Suppressor macrophage treated with lipopolysaccharide for 4 hours (primary cell): ENCODE measurements around the gene ST8SIA2.

Experiments
- DNase-seq: peaks from one replicate; pipeline ENCODE4 v3.0.0-alpha.2; 2020

ST8SIA2 gene

DNA sequence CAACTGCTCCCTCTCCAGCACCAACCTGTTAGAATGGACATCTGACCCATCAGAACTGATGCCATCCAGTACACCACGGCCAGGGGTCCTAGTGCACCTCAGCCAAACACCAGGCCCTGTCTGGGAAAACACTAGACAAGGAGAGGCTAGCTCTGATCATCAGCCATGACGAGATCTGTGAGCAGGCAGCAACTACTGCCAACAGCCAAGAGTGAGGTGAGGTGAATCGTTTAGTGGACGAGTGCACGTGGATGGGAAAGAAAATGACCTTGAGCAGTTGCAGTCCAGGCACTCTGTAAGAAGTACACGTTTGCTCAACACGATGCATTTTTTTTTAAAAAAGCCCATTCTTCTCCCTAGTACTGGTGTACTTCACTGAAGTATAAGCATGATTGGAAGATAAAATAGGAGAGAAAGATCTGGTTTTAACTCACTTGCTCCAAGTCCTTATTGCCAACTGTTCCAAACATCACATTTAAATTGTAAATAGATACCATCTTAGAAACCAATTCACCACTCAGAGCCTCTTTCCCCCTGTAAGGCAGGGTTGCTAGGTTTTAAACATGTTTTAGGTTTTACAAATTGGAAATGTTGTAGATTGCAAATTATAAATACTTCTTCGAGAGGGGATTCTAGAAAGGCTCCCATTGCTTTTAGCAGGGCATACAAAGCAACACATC lies 5.7 kb downstream of the ST8SIA2 start:
- no peak for DNase-seq

DNA sequence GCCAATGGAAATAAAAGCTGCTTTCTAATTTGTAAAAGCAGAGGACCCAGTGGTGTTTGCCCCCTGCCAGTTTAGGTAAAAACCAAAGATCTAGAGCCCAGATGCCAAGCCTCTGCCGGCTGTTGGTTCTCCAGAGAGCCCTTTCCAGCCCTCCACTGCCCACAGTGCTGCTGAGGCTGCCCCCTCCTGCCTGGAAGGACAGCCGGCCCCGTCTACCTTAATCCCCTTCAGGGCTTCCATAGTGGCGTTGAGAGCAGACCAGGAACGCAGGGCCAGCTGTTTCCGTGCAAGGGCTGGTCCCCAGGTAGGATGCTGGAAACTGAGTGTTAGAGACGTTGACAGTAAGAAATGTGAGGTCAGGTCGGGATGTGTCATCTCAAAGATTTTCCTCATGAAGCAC lies 6.9 kb downstream of the ST8SIA2 start:
- no peak for DNase-seq

DNA sequence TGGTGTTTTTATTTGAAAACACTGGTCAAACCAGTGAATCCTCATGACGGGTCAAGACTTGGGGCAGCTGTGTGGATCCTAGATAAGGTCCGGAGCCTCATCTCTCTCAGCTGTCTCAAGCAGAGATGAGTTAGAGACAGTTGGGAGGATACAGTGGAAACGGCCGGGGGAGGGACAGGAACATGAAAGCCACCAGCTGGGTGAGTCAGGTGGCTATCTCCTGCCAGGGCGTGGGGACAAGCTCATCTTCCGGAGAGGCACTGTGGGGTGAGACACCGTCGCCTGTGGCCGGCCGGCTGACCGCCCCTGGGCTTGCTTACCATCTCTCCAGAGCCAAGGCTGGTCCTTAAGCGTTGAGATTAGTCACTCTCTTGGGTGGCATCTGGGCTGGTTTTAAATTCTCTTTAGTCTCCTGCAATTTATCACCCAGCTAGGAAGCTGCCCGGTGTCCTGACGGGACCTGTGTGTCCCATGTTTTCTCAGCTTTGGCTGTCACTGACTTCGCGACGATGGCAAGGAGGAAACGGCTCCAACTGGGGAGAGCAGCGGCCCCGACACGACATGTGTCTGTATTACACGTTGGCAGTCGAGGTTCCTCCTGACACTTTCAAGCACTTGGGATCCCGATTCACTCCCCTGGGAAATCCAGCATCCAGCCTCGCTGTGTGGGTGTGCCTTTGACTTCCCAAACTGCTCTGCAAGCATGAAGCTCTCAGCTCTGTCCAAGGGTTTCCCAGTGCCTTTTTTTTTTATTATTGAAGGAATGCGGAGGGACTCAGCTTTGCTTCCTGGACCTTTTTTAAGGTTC lies 7.5 kb downstream of the ST8SIA2 start:
- no peak for DNase-seq

DNA sequence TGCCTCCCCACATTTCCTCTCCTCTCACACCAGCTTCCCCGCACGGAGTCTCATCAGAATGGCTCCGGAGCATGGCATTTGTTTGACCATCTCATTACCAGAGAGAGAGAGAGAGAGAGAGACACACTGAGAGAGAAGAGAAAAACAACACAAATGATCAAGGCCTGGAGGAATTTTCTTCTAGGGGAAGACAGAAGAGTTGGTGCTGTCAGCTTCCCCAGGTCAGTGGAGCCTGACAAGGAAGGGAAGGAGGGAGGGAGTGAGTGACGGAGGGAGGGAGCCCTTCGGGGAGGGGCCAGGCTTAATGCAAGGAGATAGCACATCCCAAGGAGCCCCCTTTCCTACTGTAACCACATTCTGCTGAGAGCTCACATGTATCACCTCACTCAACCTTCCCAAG lies 9.1 kb downstream of the ST8SIA2 start:
- no peak for DNase-seq

DNA sequence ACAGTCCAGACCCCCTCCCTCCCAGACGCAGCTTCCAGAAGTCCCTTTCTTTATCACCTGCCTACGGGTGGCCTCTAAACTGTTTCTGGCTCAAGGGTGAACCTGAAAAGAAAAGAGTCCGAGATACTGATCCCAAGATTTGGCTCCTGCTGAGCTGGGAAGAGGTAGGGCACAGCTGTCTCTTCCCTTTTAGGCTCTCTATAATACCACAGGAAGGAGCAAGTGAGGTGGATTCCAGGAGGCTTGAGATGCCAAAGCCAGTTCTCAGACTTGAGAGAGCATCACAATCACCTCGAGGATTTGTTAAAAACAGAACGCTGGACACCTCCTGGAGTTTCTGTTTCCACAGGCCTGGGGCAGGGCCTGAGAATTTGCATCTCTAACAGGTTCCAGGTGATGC lies 12.3 kb downstream of the ST8SIA2 start:
- no peak for DNase-seq

DNA sequence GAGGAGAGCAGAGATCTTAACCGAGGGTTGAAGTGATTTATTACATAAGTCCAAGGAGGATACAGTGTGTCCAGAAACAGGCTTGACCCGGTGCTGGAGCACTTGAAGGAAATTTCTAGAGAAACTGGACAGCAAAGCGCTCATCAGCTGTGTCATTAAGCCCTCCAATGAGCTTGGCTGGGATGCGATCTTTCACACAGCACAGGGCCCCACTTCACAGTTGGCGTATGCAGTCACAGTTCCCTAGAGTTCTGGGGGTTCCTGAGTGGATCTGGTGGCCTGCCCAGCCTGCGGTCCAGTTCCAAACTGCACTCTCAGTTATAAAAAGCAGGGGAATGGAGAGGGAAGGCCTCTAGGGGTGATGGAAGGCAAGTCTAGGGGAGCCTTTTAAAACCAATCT lies 13.6 kb downstream of the ST8SIA2 start:
- no peak for DNase-seq

DNA sequence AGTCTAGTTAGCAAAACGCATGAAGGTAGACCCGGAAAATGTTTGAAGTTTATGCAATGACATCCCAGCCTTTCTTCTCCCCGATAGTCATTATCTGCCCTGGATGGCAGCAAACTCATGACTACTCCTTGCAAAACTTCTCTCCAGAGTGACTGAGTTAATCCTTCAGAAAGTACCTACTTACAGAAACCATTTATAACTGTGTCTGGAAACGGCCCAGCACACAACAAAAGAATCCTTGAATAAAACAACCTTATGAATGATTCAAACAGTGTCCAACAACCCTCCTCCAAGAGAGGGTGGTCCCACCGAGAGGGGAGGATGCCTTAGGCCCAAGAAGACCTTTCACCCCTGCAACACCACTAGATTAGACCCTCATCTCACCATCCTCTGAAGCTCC lies 14.2 kb downstream of the ST8SIA2 start:
- no peak for DNase-seq

DNA sequence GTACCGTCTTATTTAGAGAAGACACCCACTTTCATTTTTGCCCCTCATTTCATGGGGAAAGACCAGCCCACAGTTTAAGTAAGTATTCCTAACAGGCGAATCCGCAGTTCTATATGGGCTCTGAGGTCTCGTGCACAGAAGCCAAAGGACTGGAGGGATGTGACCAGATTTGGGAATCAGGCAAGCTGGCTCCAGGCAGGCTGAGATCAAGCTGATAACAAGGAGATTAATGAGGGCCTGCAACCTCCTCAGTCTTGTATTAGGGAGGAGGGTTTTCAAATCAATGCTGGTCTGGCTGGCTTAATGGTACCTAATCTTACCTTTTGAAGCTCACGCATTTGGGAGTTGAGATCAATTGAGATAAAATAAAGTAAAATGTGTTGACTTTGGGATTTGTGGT lies 15.3 kb downstream of the ST8SIA2 start:
- no peak for DNase-seq

DNA sequence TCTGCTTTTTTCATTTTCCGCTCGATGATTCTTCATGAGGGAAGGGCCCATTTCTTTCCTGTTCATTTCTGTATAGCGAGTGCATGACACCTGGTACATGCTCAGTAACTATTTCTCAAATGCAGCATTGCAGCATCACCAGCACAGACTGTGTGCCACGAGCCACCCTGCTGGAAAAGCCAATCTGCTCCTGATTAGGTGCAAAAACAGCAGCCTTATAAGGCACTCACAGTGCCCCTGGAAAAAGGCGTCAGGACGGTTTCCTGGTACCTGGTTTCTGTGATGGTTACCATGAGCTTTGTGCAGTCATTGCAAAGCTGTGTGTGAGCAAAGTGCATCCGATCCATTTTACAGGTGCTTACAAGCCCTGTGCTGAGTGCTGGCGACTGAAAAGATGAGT lies 15.8 kb downstream of the ST8SIA2 start:
- DNase-seq = no peak

DNA sequence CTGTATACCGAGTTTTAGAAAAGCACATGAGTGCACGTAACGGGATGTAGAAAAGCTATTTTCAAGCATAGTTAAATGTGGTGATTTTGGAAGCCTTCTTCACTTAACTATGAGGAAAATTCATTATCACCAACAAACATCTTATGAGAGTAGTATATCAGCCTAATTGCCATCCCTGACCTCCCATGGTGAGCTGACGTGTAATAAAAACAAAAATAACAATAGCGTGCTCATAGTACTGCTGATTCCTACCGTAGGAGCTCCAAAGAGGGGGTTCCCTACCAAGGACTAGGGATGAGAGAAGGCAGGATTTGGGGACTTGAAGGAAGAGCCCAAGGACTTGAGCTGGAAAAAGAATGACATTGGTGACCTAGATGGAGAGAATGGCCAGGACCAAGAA lies 16.9 kb downstream of the ST8SIA2 start:
- no peak for DNase-seq

DNA sequence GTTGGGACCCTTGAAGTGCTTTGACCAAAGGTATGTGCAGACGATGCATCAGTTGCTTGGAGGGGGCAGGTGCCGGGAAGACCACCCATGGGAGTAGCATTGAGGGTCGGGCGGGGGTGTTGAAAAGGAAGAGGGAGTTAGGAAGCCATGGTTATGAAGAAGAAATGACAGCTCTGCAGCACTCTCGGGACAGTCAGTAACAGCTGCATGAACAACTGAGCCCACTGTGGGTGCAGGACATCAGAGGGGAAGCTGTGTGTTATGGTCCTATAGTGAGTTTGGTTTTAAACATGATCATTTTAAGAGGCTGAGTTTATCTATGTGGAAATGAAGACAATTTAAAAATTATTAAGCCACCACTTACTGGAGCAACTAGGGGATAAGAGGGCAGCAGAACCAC lies 17.6 kb downstream of the ST8SIA2 start:
- no peak for DNase-seq

DNA sequence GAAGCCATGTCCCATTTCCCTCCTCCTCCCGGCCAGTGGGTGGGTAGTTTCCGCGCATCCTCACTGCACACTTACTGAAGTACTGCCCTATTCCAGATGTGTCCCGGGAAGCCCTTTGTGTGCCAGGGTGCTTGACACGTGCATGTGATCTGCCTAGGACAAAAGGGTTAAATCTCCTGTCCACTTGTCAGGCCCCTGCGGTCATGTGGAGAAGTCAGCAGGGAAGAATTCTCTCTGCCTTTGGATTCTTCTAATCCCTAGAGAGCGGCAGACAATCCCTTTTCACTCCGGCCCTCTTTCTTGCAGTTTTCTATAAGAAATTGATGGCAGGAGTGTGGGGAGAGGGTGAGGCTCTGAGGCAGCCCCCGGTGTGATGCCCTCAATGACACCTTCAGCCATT lies 19.8 kb downstream of the ST8SIA2 start:
- DNase-seq = no peak

DNA sequence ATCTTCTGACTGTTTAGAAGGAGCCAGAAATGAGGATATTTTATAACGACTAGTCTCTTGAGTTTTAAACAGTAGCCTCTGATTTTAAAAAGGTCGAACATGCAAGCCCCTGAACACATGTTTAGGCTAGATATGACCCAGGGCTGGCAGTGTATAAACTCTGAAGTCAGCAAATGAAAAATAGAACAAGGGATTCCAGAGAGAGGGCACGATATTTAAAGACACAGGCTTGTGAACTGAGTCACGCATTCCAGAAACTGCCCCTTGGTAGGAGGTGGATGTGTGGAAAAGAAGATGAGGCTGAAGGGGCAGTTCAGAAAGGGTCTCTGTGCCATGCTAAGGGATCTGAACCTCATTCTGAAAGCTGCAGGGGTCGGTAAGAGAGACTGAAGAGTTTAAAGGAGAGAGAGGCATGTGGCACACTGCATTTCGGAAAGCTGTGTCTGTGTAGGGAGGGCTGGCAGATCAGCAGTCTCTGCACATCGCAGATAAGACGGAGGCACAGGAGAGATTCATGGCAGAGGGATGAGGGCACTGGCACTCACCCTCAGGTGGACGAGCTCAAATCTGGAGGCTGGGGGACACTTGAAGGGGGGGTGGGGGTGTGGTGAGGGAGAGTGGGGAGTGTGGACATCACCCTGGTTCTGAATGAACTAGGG lies 22.1 kb downstream of the ST8SIA2 start:
- no peak for DNase-seq

DNA sequence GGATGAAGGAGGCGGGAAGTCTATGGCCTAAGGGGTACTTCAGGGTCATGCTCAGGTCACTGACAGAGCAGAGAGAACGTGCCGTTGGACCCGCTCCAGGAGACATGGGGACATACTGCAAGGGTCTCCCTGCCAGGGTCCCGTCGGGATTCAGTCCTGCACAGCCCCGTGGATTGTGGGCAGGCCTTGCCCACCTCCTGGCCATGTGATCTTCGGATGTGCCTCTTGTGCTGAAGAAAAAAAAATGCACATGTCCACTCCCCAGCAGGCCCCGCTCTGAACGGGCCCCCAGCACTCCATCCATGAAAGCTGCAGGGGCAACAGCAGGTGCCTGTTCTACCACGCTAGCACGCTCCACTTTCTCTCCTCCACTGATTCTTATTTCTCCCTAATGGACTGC lies 22.9 kb downstream of the ST8SIA2 start:
- no peak for DNase-seq

DNA sequence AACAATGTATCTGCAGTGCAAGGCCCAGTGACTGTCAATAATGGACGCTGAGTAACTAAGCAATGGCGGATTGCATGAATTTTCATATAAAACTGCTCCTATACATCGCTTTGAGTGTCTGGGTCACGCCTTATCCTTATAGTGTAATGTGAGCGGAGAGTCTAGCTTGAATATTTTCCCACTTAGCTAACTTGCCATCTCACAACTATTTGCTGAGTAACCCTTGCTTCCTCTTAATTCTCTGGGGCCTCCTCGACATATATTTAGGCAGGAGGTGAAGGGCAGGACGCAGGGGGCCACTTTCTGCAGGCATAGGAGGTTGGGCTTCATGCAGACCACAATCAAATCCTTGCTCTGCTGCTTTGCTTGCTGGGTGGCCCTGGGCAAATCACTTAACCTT lies 24.0 kb downstream of the ST8SIA2 start:
- DNase-seq = no peak

DNA sequence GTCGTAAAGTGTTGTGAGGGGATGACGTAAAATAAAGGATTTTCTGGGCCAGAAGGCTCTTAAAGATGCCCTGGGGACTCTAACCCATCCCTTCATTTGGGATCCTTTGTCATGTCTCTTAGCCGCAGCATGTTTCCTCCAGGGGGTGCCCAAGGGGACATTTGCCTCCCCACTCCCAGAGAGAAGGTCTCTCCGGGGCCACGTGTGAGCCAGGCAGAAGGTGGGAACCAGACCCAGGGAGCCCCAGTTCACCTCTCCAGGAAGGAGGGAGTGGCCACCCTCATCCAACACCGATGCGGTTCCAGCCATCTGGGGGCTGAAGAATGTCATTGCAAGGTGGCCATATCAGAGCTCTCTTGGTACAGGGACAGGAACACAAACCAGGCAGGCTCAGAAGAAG lies 25.2 kb downstream of the ST8SIA2 start:
- no peak for DNase-seq

DNA sequence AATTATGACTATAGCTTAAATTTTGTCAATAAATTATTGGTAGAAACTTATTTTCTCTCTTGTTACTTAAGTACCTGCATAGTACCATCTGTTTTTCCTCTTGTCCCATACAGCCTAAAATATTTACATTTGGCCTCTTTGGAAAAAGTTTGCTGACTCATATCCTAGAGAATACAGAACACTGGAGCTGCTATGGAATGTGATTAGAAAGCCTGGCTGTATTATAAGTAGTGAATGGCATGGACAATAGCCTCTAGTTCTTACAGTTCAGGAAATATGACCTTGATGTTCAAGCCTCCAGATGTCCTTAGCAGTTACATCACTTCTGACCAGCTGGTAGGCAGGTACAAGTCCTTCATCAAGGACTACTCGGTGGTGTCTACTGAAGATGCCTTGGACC lies 28.3 kb downstream of the ST8SIA2 start:
- no peak for DNase-seq

DNA sequence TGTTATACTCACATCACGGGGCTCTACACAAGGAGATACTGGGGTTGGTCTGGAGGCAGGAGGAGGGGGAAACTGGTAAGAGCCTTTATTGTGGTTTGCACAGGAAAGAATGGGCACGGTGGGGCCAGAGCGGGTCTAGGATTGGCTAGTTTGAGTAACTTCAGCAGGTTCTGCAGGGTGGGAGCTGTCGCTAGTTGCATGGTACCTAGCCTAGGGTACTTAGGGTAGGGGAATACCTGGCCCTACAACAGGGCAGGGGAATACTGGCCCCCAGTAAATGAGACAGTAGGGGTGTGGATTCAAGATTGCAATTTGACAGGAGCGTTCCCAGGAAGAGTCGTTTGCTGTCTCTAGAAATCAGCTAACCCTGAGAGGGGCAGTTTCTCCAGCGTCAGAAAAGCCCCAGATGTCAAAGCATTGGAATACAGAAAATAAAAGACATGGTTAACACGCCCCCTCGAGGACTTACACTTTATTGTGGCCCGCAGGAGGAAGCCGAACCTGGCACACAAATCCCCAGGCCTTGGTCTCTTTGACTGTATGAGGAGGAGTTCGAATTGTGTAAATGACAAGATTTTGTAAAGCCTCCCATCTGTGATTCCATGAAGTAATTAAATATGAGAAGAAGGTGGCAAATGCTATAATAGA lies 32.0 kb downstream of the ST8SIA2 start:
- DNase-seq = no peak

DNA sequence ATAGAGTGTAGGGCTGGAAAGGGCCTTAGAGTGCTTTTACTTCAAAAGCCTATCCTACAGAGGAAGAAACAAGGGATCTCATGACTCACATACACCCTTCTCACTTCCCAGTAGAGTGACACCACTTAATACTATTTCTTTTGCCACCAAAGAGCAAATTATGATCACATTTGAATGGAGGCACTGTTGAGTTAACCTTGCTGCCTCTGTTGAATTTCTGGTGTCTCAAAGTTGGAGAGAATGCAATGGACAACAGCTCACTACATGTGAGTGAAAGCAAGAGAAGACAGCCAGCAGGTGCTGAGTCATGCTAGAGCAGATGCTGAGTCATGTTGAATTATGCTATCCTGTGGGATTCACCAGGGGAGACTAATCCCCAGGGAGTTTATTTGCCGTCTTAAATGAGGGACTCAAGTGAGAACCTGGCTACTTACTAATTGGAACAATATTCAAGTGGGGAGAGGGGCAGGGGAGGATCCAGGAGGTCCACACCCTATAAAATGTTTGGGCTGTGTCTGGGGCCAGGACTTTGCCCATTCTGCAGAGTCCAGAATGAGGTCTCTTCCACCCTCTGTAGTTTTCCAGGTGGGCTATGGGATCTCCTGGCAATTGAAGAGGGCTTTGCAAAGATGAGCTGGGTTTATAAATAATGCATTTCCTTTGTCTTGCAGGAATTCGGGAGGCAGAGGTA lies 35.8 kb downstream of the ST8SIA2 start:
- DNase-seq = no peak

DNA sequence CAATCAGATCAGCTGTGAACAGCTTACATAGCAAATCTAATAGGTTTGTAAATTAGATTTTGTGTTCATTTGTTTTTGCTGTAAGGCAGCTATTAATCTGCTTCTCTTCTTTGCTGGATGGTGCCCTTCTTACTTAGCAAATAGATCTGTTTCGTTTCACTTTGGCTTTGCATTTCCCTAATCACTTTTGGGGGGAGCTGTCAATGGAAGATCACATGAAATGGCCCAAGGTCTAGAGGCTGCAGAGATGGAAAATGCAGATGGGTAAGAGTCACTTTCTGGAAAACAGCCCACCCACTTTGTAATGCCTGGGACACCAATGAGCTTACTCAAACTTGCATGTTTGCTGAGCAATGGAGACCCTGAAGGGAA lies 36.4 kb downstream of the ST8SIA2 start:
- DNase-seq = no peak

DNA sequence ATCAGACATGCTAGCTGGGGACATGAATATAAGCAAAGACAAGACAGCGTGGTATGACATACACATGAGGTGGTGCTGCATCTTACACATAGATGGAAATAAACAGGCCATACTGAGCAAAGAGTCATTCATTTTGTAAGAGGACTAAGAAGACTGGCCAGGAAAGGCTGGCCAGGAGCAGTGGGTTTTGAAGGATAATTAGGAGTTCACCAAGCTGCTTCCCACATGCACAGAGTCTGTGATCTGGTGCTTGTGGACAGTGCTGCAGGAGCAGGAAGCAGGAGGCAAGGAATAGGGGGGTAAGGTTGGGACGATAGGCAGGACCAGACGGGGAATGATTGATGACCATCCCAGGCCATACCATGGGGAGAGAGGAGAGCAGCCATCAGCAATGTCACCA lies 41.5 kb downstream of the ST8SIA2 start:
- DNase-seq = no peak

DNA sequence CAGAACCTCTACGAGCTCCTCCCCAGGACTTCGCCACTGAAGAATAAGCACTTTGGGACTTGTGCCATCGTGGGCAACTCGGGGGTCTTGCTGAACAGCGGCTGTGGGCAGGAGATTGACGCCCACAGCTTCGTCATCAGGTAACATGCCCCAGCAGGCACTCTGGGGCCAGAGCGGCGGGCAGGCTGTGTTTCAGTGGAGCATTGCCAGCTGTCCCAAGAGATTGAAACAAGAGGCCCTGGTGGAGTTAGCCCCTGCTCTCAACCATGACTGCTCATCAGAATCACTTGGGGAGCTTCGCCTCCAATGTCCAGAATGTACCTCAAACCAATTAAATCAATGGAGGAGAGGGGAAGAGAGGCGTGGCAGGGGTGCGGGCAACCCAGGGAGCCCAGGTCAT lies 44.8 kb downstream of the ST8SIA2 start:
- DNase-seq = no peak

DNA sequence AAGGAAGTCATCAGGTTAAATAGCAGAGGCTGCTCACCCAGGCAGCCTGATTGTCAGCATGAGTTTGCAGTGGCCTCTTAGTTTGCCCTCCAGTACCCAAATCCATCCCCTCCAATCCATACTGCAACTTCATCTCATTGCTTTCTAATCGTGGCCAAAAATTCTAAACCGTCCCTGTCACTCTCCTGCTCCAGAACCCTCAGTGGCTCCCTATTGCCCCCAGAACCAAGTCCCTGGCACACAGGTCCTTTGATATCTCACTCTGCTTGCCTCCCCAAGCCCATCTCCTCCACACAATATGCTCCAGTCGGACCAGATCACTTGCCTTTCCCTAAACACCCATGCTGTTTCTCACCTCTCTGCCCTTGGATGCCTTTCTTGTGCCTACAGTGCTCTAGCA lies 49.7 kb downstream of the ST8SIA2 start:
- no peak for DNase-seq
